Rectal smooth muscle tissue (tissue), 1 donor: Measurements from ENCODE around the gene MYRF.

Experiments used
- H3K27ac ChIP-seq: one replicate; pipeline ENCODE4 v1.7.0; 2013; ENCODE audit warnings: low read depth, low read length, inconsistent platforms
- H3K27me3 ChIP-seq: one replicate; pipeline ENCODE4 v1.7.0; 2013; ENCODE audit warnings: low read length; ENCODE audit not compliant: control insufficient read depth, insufficient read depth
- H3K36me3 ChIP-seq: one replicate; pipeline ENCODE4 v1.7.0; 2013; ENCODE audit warnings: low read length; ENCODE audit not compliant: control insufficient read depth, insufficient read depth
- H3K4me1 ChIP-seq: one replicate; pipeline ENCODE4 v1.7.0; 2013; ENCODE audit warnings: low read length; ENCODE audit not compliant: control insufficient read depth, insufficient read depth
- H3K4me3 ChIP-seq: one replicate; pipeline ENCODE4 v1.7.0; 2013; ENCODE audit warnings: low read length
- H3K9ac ChIP-seq: one replicate; pipeline ENCODE4 v1.7.0; 2013; ENCODE audit warnings: low read length

Gene MYRF

DNA sequence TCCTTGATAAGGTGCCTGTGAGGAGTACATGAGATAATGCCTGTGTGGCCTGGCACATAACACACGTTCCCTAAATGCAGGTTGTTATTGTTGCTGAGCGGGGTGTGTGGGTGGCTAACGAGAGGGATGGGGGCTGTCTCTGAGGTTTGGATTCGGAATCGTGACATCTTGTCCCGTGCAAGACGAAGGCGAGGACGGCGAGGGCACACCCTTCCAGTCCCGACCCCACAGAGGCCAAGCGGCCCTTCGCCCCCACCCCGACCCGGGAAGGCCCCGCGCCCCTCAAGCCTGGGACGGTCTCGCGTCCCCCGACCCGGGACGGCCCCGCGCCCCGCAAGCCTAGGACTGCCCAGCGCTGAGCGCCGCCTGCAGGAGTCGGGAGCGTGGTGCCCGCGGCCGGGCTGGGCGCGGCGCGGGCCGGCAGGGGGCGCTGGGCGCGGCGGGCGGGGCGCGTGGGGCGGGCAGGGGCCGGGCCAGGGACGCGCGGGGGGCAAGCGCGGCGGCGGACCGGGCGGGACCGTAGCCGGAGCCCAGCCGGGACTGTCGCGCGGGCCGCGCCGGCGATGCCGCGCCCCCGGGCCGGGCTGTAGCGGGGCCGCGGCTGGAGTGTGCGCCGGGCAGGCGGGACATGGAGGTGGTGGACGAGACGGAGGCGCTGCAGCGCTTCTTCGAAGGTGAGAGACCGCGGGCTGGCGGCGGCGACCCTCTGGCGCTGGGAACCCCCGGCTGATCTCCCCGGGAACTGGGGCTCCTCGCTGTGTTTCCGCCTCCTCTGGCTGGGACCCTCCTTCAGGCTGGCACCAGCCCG, at the start of gene MYRF:
TSS of gene MYRF (plus strand) at position 520 of the 808 bp plus-strand sequence. CDS start at position 629, 109 bp downstream.
- no peaks in the 10 kb centered on the region for H3K4me1 ChIP-seq
- peak within 1 kb of the TSS; percentile 54 for H3K4me3 ChIP-seq
- no peaks in the 10 kb centered on the region for H3K36me3 ChIP-seq
- no peak within 1 kb of the TSS for H3K27ac ChIP-seq
- H3K9ac ChIP-seq, result peak within 1 kb of the TSS; percentile 39
- peaks cover 6% of the 10 kb centered on the region for H3K27me3 ChIP-seq

GRCh38 chr11:61702701-61703312, 49.6 kb upstream of the MYRF start:
- H3K4me1 ChIP-seq, result peaks cover 17% of the 10 kb centered on the region
- no peak overlapping the region for H3K9ac ChIP-seq
- no peak overlapping the region for H3K4me3 ChIP-seq
- no peaks in the 10 kb centered on the region for H3K27me3 ChIP-seq
- no peaks in the 10 kb centered on the region for H3K36me3 ChIP-seq
- H3K27ac ChIP-seq, result no peak overlapping the region

DNA sequence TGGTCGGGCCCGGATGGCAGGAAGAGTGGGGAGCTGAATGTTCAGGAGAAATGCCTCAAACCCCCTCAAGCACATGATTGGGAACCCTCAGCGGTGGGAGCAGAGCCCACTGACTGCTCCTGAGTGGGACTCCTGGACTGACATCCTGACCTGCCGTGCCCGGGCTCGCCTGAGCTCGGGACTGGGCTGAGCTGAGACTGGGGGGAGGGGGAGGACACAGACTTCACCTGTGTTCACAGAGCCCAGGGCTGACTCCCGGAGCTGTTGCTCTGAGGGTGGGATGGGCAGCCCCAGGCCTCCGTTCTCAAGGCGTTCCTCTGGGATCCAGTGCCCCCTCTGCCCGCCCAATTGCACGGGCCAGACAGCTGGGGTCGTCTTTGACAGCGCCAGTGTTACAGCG, 47.6 kb upstream of the MYRF start:
- Histone ChIP-seq H3K4me3 (no peak overlapping the region), H3K9ac (no peak overlapping the region), H3K4me1 (peaks cover 8% of the 10 kb centered on the region), H3K36me3 (no peaks in the 10 kb centered on the region), H3K27ac (no peak overlapping the region), H3K27me3 (no peaks in the 10 kb centered on the region)

DNA sequence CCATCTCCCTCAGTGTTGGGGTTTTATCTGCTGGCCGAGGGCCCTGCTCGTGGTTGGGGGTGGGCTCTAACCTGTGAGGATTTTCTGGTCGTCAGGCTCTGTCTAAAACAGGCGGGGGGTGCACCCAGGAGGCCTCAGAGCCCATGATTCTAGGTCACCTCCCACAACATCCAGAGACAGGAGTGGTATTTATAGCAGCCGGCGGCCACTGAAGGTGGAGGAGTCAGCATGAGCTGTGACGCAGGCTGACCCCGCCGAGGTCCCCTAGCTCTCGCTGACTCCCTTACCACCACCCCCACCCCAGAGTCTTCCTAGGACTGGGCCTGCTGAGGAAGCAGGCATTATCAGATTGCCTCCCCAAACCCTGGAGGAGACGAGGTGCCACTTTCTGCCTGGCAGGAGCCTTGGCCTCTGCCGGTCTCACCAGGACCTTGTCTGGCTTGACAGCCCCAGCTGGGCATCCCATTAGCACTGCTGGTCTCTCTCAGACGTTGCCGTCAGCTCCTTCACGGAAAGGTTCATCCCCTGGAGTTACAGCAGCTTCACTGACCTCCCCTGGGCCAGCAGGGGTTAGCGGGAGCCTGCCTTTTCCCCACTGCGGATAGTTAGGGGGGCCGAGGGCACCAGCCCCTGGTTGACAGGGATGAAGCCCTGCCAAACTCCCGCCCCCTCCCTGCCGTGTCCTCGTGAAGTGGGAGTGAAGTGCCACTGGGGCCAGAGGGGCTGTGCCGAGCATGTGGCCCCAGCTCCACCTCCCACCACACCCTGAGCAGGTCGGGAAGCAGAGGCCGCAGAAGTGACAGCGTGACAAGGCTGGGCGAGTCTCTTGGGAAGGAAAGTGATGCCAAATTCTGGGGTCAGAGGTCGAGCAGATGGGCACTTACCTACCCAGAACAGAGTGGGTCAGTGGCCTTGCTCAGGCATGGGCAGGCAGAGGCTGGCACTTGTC, 45.7 kb upstream of the MYRF start:
- Histone ChIP-seq H3K9ac (no peak overlapping the region), H3K4me3 (no peak overlapping the region), H3K27me3 (no peaks in the 10 kb centered on the region), H3K36me3 (no peaks in the 10 kb centered on the region), H3K27ac (no peak overlapping the region), H3K4me1 (no peaks in the 10 kb centered on the region)

GRCh38 chr11:61707574-61707973, 44.9 kb upstream of the MYRF start:
- Histone ChIP-seq H3K4me1 (no peaks in the 10 kb centered on the region), H3K36me3 (no peaks in the 10 kb centered on the region), H3K9ac (no peak overlapping the region), H3K27me3 (no peaks in the 10 kb centered on the region), H3K27ac (no peak overlapping the region), H3K4me3 (no peak overlapping the region)

GRCh38 chr11:61709110-61709509, 43.3 kb upstream of the MYRF start:
- Histone ChIP-seq H3K4me1 (no peaks in the 10 kb centered on the region), H3K36me3 (no peaks in the 10 kb centered on the region), H3K9ac (no peak overlapping the region), H3K27ac (no peak overlapping the region), H3K27me3 (no peaks in the 10 kb centered on the region), H3K4me3 (no peak overlapping the region)

- Histone ChIP-seq H3K4me1 (no peaks in the 10 kb centered on the region), H3K9ac (no peak overlapping the region), H3K36me3 (no peaks in the 10 kb centered on the region), H3K4me3 (no peak overlapping the region), H3K27me3 (no peaks in the 10 kb centered on the region), H3K27ac (no peak overlapping the region)
Measured at GRCh38 chr11:61709572-61709971, 42.9 kb upstream of the MYRF start.

DNA sequence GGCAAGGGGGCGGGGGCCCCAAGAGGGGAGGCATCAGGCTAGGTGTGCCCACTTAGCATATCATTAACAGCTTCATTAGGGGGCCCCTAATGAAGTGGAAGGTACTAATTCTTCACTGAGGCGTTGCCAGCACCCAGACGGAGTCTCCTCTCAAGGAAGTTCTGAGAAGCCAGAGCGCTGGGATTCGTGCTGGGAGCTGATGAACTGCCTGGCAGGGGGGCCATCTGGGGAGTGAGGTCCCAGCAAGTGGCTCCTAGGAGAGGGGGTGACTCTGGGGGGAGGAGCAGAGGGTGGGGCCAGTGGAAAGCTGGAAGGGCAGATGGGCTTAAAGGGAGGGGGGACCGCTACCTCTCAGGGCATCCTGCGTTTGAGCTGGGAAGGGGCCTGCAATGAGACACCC, 42.4 kb upstream of the MYRF start:
- no peak overlapping the region for H3K4me3 ChIP-seq
- no peaks in the 10 kb centered on the region for H3K4me1 ChIP-seq
- no peaks in the 10 kb centered on the region for H3K36me3 ChIP-seq
- H3K9ac ChIP-seq, result no peak overlapping the region
- H3K27me3 ChIP-seq, result no peaks in the 10 kb centered on the region
- H3K27ac ChIP-seq, result no peak overlapping the region

DNA sequence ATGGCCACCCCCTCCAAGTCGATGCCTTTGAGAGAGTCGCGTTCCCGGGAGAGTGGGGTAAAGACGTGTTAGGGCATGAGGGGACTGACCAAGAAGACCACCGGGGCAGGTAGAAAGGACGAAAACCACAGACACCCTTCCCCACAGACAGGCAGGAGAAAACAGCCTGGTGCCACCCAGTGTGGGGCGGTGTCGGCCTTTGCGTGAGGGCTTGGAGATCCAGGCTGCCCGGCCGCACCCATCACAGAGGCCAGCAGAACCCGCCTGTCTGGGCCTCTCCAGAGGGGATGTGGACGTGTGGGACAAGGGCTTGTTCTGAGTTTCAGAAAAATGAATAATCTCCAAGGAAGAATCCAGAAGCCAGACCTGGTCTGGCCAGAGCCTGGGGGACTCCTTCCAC, 41.4 kb upstream of the MYRF start:
- H3K27me3 ChIP-seq, result no peaks in the 10 kb centered on the region
- no peaks in the 10 kb centered on the region for H3K36me3 ChIP-seq
- no peak overlapping the region for H3K4me3 ChIP-seq
- no peak overlapping the region for H3K27ac ChIP-seq
- H3K4me1 ChIP-seq, result no peaks in the 10 kb centered on the region
- no peak overlapping the region for H3K9ac ChIP-seq

- Histone ChIP-seq H3K27me3 (no peaks in the 10 kb centered on the region), H3K36me3 (no peaks in the 10 kb centered on the region), H3K9ac (no peak overlapping the region), H3K27ac (no peak overlapping the region), H3K4me1 (no peaks in the 10 kb centered on the region), H3K4me3 (no peak overlapping the region)
Measured at GRCh38 chr11:61711498-61711897, 40.9 kb upstream of the MYRF start.

GRCh38 chr11:61712314-61712713, 40.1 kb upstream of the MYRF start:
- no peaks in the 10 kb centered on the region for H3K36me3 ChIP-seq
- no peaks in the 10 kb centered on the region for H3K27me3 ChIP-seq
- H3K4me1 ChIP-seq, result no peaks in the 10 kb centered on the region
- no peak overlapping the region for H3K27ac ChIP-seq
- H3K4me3 ChIP-seq, result no peak overlapping the region
- no peak overlapping the region for H3K9ac ChIP-seq

GRCh38 chr11:61712846-61713245, 39.6 kb upstream of the MYRF start:
- Histone ChIP-seq H3K36me3 (no peaks in the 10 kb centered on the region), H3K4me1 (no peaks in the 10 kb centered on the region), H3K9ac (no peak overlapping the region), H3K4me3 (no peak overlapping the region), H3K27ac (no peak overlapping the region), H3K27me3 (no peaks in the 10 kb centered on the region)
